Adrenal gland (tissue), 12 donors: ENCODE results near the gene CST7. TPM values are rescaled to one million over a fixed set of nuclear protein-coding genes. Genes with fewer than 3 reads are reported as not detected.
A peak's percentile ranks its signal among the peaks of the same experiment; 100 is the strongest.

Experiments
- DNase-seq, 7 donors: peaks; one replicate each; pipeline ENCODE4 v3.0.0-alpha.2; 2019 to 2020
- H3K27ac ChIP-seq, 5 donors: fragments of 200-600 bp; sonication (generic) in 4 of 5; 1 replicate in 3 of 5; 2 replicates in 2 of 5; pipeline versions ENCODE4 v1.5.1 to v1.8.0; 2016 to 2020; ENCODE audit warnings: mild to moderate bottlenecking in 1 of 5
- H3K27me3 ChIP-seq: fragments of 200-600 bp; 2 replicates; pipeline ENCODE4 v1.8.0; 2021
- H3K36me3 ChIP-seq, 2 donors: fragments of 200-600 bp; replicated peaks in 1 of 2; 1 replicate in 1 of 2; 2 replicates in 1 of 2; pipeline versions ENCODE4 v1.5.1 to v1.8.0; 2018 to 2022
- H3K4me1 ChIP-seq, 2 donors: fragments of 200-600 bp; replicated peaks in 1 of 2; 1 replicate in 1 of 2; 2 replicates in 1 of 2; pipeline versions ENCODE4 v1.5.1 to v1.8.0; 2018 to 2021
- H3K4me3 ChIP-seq, 4 donors: fragments of 200-600 bp; sonication (generic) in 3 of 4; one replicate each; pipeline ENCODE4 v1.5.1; 2016 to 2018
- H3K9me3 ChIP-seq, 3 donors: fragments of 200-600 bp; sonication (generic) in 1 of 3; replicated peaks in 1 of 3; 1 replicate in 2 of 3; 2 replicates in 1 of 3; pipeline versions ENCODE4 v1.5.1 to v1.8.0; 2016 to 2021
- POLR2A ChIP-seq, 2 donors: fragments of 450-650 bp; IDR thresholded peaks; one replicate each; pipeline ENCODE4 v1.6.1; 2017; ENCODE audit warnings: antibody characterized with exemption in 2 of 2, mild to moderate bottlenecking in 2 of 2, moderate library complexity in 1 of 2
- WGBS, 4 donors: extraction: QIAGEN DNeasy Blood & Tissue Kit in 2 of 4; methylation state at CpG; one replicate each; pipeline versions ENCODE4 v1.1.5 to v1.1.7; 2013 to 2017; 5-methylcytosine and 5-hydroxymethylcytosine counted together
- intact Hi-C, 2 donors: fragments of 100-400 bp; cut with DNase I; formaldehyde crosslinking; loops; one replicate each; pipeline versions ENCODE4 v1.14.1 to v1.15.0; 2022 to 2023
- polyA plus RNA-seq, 3 donors: library from polyadenylated mRNA; stranded (reverse); fragments of 200-250 nt in 2 of 3; fragments of 350-450 nt in 1 of 3; fragmentation: Illumina TruSeq in 1 of 3; extraction: RNeasy Lipid Tissue Mini Kit (QIAGEN cat#74804) in 1 of 3; gene quantifications; one replicate each; pipeline ENCODE4 v1.2.3, GENCODE V29; 2013 to 2014
- total RNA-seq, 9 donors: library from RNA; depleted of rRNA in 4 of 9; stranded (reverse); fragments of >200 nt in 4 of 9; fragments of 120-200 nt in 1 of 9; fragmentation: NEBNext Ultra II Directional in 1 of 9; extraction: Animal tissue kit (Norgen Biotek cat#: 25700) in 1 of 9; gene quantifications; one replicate each; pipeline versions ENCODE4 v1.1.0 to v1.2.4, GENCODE V29; 2013 to 2023
- TF ChIP-seq, protein P1 (sequence below), 6 experiments: fragments of 450-650 bp in 4 of 6; fragments of 200-600 bp in 2 of 6; sonication (generic) in 1 of 6; IDR thresholded peaks; 1 replicate in 5 of 6; 2 replicates in 1 of 6; pipeline versions ENCODE4 v1.5.1 to v1.8.0; 2016 to 2021; ENCODE audit warnings: antibody characterized with exemption in 6 of 6, mild to moderate bottlenecking in 2 of 6, moderate library complexity in 1 of 6
- donor health status: healthy with polysubstance abuse.
- donor health status: Bipolar disorder and iron deficiency.
- donor health status: DM: yes; HTN: yes; CAD: no.
- donor health status: DM: no; HTN: no; CAD: no.
- donor health status: DM: no; HTN: no; CAD: no.
- donor health status: DM: yes; HTN: yes; CAD: no.

The CST7 gene
- total and polyA plus RNA-seq, 12 donors = 0.17 to 4.1 (median 0.93) TPM

DNA sequence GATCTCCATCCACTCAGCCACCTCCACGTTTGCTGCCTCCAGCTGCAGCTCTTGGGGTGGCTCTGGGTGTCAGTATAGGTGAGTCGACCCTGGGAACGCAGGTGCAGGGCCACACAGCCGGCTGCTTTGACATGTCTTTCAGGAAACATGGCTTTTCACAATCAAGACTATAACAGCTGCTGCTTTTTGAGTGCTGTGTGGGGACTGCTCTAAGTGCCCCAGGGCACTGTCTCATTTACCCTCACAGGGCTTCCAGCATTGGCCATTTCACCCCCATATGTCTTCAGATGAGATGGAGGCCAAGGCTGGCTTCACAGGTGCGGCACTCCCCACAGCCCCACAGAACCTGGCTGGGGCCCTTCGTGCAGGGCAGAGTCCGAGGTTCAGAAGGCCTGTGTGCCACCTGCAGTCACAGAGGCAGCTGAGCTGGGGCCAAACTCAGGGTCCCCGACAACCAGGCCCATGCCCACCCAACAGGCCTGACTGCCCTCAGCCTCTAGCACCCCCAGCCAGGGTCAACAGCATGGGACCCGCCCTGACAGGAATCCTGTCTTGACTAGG lies 14.9 kb upstream of the CST7 start:
- Histone ChIP-seq H3K27ac (no peak overlapping the region), H3K9me3 (no peaks in the 10 kb centered on the region), H3K4me3 (no peak overlapping the region), H3K36me3 (no peaks in the 10 kb centered on the region), H3K27me3 (no peaks in the 10 kb centered on the region), H3K4me1 (no peaks in the 10 kb centered on the region)
- intact Hi-C loops = no loop called here
- peak in 1 of 7 donors; percentile 30 for DNase-seq
- TF ChIP-seq, protein P1, sequence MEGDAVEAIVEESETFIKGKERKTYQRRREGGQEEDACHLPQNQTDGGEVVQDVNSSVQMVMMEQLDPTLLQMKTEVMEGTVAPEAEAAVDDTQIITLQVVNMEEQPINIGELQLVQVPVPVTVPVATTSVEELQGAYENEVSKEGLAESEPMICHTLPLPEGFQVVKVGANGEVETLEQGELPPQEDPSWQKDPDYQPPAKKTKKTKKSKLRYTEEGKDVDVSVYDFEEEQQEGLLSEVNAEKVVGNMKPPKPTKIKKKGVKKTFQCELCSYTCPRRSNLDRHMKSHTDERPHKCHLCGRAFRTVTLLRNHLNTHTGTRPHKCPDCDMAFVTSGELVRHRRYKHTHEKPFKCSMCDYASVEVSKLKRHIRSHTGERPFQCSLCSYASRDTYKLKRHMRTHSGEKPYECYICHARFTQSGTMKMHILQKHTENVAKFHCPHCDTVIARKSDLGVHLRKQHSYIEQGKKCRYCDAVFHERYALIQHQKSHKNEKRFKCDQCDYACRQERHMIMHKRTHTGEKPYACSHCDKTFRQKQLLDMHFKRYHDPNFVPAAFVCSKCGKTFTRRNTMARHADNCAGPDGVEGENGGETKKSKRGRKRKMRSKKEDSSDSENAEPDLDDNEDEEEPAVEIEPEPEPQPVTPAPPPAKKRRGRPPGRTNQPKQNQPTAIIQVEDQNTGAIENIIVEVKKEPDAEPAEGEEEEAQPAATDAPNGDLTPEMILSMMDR (IDR thresholded peaks at IDR 0.05) = no peak
- no peak for TF ChIP-seq POLR2A (IDR thresholded peaks at IDR 0.05)
- WGBS, 4 donors = 71 to 87% (median 85%) methylated on average over 4 to 9 of the region's 9 CpGs

DNA sequence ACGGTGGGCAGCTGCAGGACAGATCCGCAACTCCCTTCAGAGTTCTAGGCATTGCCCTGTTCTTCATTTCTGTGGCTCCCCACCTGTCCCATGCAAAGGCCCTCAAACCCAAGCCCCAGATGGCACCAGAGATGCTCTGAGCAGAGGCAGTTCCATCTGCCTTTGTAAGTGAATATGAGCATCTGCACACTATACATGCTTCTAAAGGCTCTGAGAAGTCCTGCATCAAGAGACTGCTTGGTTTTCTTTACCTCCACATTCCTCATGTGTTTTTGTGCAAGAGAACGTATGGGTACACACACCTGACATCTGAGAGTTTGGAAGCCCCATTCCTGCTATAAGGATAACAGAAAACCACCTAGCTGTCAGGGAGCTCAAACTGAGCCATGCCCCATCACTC lies 14.4 kb upstream of the CST7 start:
- H3K27me3 ChIP-seq = no peaks in the 10 kb centered on the region
- DNase-seq = no peak
- TF ChIP-seq, protein P1 (IDR thresholded peaks at IDR 0.05) = no peak
- no peak for TF ChIP-seq POLR2A (IDR thresholded peaks at IDR 0.05)
- H3K4me3 ChIP-seq = no peak overlapping the region
- H3K27ac ChIP-seq = no peak overlapping the region
- no peaks in the 10 kb centered on the region for H3K36me3 ChIP-seq
- intact Hi-C loops = loop anchor here in 1 of 2 donors (5.0 kb wide), 1 partner anchor 143 kb away; no protein-coding TSS in a partner anchor
- no peaks in the 10 kb centered on the region for H3K4me1 ChIP-seq
- 62 to 71% (median 69%) methylated on average over 1 to 3 of the region's 3 CpGs for WGBS, 4 donors
- H3K9me3 ChIP-seq = no peaks in the 10 kb centered on the region

DNA sequence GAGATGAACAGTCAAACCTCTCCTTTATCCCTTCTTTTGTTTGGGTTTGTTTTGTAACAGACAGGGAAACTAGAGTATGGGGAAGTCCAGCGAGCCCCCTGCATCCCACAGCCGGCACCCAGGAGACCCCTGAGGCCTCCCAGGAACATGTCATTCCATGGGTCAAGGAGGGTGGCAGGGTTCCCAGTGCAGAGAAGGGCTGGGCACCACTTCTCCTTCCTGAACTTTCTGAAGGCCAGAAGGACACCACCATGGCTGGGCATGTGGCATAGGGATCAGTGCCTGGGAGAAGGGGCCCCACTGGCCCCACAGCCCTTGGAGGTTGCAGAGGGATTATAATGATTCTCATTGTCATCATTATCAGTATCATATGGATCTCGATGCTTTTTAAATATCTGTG lies 13.9 kb upstream of the CST7 start:
- H3K27me3 ChIP-seq = no peaks in the 10 kb centered on the region
- H3K4me3 ChIP-seq = no peak overlapping the region
- DNase-seq = no peak
- no peaks in the 10 kb centered on the region for H3K36me3 ChIP-seq
- H3K9me3 ChIP-seq = no peaks in the 10 kb centered on the region
- no peak for TF ChIP-seq POLR2A (IDR thresholded peaks at IDR 0.05)
- TF ChIP-seq, protein P1 (IDR thresholded peaks at IDR 0.05) = no peak
- no peaks in the 10 kb centered on the region for H3K4me1 ChIP-seq
- WGBS, 4 donors = 77 to 88% (median 82%) methylated on average over 2 to 3 of the region's 3 CpGs
- no peak overlapping the region for H3K27ac ChIP-seq
- intact Hi-C loops = loop anchor here in 1 of 2 donors (5.0 kb wide), 1 partner anchor 142 kb away; no protein-coding TSS in a partner anchor

DNA sequence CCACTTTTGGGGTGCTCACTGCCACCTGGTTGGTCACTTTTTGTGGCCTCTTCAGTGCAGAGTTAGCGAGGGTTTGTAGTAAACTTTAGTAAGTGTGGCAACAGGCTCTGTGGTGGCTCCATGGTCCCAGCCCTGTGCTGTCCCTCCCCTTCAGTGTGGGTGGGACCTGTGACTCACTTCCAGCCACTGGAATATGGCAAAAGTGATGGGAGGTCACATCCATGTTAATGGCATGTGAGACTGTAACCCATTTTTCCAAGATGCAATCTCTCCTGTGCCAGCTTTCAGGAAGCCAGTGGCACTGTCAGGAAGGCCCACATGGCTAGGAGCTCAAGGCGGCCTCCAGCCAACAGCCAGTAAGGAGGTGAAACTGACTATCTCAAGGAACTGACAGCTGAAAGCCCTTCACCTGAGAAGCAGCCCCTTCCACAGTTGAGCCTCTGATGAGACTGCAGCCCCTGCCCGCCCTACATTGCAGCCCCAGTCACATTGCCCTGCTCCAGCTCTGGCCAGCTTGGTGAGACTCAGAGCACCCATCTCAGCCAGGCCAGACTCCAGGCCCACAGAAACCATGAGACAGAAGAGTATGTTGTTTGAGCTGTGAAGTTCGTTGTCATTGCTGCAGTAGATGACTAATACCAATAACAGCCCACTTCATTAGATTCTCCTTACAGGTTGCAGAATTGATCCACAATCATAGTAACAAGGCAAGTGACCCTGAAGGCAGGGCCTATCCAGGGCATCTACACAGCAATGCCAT lies 13.1 kb upstream of the CST7 start:
- TF ChIP-seq, protein P1 (IDR thresholded peaks at IDR 0.05) = no peak
- no peak for TF ChIP-seq POLR2A (IDR thresholded peaks at IDR 0.05)
- Histone ChIP-seq H3K4me3 (no peak overlapping the region), H3K27ac (no peak overlapping the region), H3K4me1 (no peaks in the 10 kb centered on the region), H3K9me3 (no peaks in the 10 kb centered on the region), H3K27me3 (no peaks in the 10 kb centered on the region), H3K36me3 (no peaks in the 10 kb centered on the region)
- 84 to 95% (median 90%) methylated on average over 2 to 4 of the region's 4 CpGs for WGBS, 4 donors
- intact Hi-C loops = loop anchor here in 1 of 2 donors (5.0 kb wide), 1 partner anchor 141 kb away; no protein-coding TSS in a partner anchor
- DNase-seq = peak in 1 of 7 donors; percentile 18
